ENCODE data around the gene TLE5. TPM values are rescaled to one million over a fixed set of nuclear protein-coding genes. Genes with fewer than 3 reads are reported as not detected.

The TLE5 gene
- total and polyA plus RNA-seq, 9 of the 15 experiments (the other 6 are each of a cell fraction or from before 2014, with no cell fraction given), result 2.0 to 347 (median 235) TPM

DNA sequence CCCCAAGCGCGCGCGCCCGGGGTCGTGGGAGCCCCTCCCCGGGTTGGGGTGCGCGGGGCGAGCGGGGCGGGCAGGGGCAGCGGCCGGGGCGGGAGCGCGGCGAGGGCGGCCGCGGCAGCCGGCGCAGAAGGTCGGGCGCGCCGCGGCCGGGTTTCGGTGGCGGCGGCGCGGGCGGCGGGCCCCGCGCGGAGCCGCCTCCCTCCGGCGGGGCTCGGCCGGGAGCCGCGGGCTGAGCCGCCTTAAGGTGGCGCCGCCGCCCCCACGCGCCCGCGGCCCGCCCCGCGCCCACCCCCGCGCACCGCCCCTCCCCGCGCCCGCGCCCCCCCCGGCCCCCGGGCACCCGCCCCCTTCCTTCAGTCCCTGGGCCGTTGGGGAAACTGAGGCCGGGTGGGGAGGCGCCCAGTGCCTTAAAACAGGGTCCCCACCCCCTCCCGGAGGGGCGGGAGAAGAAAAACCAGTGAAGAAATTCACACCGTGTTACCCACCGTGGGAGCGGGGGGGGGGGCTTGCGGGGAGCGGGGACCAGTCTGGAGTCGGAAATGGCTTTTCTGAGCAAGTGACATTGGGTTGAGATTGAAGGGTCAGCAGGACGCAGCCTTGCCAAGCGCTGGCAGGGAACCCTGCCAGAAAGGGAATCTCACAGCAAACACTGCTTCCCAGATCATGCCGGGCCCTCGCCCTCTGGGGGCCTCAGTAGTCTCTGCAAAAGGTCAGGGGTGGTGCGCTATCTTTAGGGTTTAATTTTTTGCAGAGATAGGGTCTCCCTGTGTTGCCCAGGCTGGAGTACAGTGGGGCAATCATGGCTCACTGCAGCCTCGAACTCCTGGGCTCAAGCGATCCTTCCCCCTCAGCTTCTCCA is 33.0 kb downstream of the TLE5 start, which contains the start of gene TLE2:
TSS of gene TLE2 (minus strand) at position 216 of the 859 bp plus-strand sequence. CDS start 376 bp downstream, outside the sequence.
- POLR2A ChIA-PET, result no interaction called here
- ATAC-seq (peak; percentile 50; the same call in 2 of the 3 replicates), FAIRE-seq (no peak), DNase-seq (ENCODE audit: extremely low read depth in 1 of 4, low spot score in 3 of 4) (peak in 3 of 4 experiments; percentile 73 to 84 (median 82))
- BruUV-seq (replicated peaks), result no TSS peak
- H3K9me1 ChIP-seq (ENCODE audit: control insufficient read depth, insufficient read depth, low read length), result no peaks in the 10 kb centered on the region
- no peaks in the 10 kb centered on the region for H3K79me2 ChIP-seq (ENCODE audit: control insufficient read depth, insufficient read depth, low read length)
- H3K4me3 ChIP-seq, result peak within 1 kb of the TSS; percentile 52
- CTCF ChIA-PET (ENCODE audit: low intra/inter-chr PET ratio), result no interaction called here
- peak within 1 kb of the TSS; percentile 57 for H3K4me2 ChIP-seq (ENCODE audit: insufficient read depth, low read length)
- H2AFZ ChIP-seq (ENCODE audit: low read depth, low read length), result peak within 1 kb of the TSS; percentile 81; the same call in 1 of the 2 replicates
- no peaks in the 10 kb centered on the region for H3K36me3 ChIP-seq (ENCODE audit: control insufficient read depth, insufficient read depth, low read length)
- no peaks in the 10 kb centered on the region for H4K20me1 ChIP-seq (replicated peaks; ENCODE audit: control insufficient read depth, insufficient read depth, low read length)
- in situ Hi-C loops (cut with MboI), result no loop called here
- intact Hi-C loops (cut with micrococcal nuclease), result no loop called here
- H3K27me3 ChIP-seq (ENCODE audit: control insufficient read depth in 2 of 2, insufficient read depth in 2 of 2, low read length in 2 of 2), result no peaks in the 10 kb centered on the region
- H3K9me3 ChIP-seq (replicated peaks; ENCODE audit: control insufficient read depth, insufficient read depth, low read depth, low read length), result no peaks in the 10 kb centered on the region
- H3K4me1 ChIP-seq (replicated peaks in 1 of 2; ENCODE audit: control insufficient read depth in 2 of 2, insufficient read depth in 2 of 2, low read length in 2 of 2), result peaks cover 20 to 34% of the 10 kb centered on the region in 2 experiments
- H3K9ac ChIP-seq (ENCODE audit: insufficient read depth in 1 of 2, low read depth in 2 of 2, low read length in 2 of 2), result peak within 1 kb of the TSS; percentile 31 to 88; a peak in 3 of 4 replicates
- WGBS (ENCODE audit: insufficient coverage, low coverage, missing lambda C conversion rate), result 15% methylated on average over 11 of the region's 85 CpGs
- H3K27ac ChIP-seq (ENCODE audit: extremely low read depth, low read depth, low read length), result no peak within 1 kb of the TSS
- no peak for TF ChIP-seq ZNF717 (CRISPR knock-in tag; IDR thresholded peaks at IDR 0.05)
- TF ChIP-seq, protein P1, sequence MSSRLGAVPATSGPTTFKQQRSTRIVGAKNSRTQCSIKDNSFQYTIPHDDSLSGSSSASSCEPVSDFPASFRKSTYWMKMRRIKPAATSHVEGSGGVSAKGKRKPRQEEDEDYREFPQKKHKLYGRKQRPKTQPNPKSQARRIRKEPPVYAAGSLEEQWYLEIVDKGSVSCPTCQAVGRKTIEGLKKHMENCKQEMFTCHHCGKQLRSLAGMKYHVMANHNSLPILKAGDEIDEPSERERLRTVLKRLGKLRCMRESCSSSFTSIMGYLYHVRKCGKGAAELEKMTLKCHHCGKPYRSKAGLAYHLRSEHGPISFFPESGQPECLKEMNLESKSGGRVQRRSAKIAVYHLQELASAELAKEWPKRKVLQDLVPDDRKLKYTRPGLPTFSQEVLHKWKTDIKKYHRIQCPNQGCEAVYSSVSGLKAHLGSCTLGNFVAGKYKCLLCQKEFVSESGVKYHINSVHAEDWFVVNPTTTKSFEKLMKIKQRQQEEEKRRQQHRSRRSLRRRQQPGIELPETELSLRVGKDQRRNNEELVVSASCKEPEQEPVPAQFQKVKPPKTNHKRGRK (tag; IDR thresholded peaks at IDR 0.05), result no peak
- no peak for TF ChIP-seq ZFP1 (CRISPR knock-in tag; IDR thresholded peaks at IDR 0.05)
- TF ChIP-seq ZBTB7A (IDR thresholded peaks at IDR 0.05; ENCODE audit: borderline replicate concordance, control insufficient read depth, low read depth, low read length), result peak; percentile 56; the same call in 1 of the 2 replicates
- TF ChIP-seq, protein P2, sequence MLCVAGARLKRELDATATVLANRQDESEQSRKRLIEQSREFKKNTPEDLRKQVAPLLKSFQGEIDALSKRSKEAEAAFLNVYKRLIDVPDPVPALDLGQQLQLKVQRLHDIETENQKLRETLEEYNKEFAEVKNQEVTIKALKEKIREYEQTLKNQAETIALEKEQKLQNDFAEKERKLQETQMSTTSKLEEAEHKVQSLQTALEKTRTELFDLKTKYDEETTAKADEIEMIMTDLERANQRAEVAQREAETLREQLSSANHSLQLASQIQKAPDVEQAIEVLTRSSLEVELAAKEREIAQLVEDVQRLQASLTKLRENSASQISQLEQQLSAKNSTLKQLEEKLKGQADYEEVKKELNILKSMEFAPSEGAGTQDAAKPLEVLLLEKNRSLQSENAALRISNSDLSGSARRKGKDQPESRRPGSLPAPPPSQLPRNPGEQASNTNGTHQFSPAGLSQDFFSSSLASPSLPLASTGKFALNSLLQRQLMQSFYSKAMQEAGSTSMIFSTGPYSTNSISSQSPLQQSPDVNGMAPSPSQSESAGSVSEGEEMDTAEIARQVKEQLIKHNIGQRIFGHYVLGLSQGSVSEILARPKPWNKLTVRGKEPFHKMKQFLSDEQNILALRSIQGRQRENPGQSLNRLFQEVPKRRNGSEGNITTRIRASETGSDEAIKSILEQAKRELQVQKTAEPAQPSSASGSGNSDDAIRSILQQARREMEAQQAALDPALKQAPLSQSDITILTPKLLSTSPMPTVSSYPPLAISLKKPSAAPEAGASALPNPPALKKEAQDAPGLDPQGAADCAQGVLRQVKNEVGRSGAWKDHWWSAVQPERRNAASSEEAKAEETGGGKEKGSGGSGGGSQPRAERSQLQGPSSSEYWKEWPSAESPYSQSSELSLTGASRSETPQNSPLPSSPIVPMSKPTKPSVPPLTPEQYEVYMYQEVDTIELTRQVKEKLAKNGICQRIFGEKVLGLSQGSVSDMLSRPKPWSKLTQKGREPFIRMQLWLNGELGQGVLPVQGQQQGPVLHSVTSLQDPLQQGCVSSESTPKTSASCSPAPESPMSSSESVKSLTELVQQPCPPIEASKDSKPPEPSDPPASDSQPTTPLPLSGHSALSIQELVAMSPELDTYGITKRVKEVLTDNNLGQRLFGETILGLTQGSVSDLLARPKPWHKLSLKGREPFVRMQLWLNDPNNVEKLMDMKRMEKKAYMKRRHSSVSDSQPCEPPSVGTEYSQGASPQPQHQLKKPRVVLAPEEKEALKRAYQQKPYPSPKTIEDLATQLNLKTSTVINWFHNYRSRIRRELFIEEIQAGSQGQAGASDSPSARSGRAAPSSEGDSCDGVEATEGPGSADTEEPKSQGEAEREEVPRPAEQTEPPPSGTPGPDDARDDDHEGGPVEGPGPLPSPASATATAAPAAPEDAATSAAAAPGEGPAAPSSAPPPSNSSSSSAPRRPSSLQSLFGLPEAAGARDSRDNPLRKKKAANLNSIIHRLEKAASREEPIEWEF (CRISPR knock-in tag; IDR thresholded peaks at IDR 0.05), result no peak
- no peak for TF ChIP-seq MAFK (IDR thresholded peaks at IDR 0.05; ENCODE audit: low read length)
- TF ChIP-seq, protein P3, sequence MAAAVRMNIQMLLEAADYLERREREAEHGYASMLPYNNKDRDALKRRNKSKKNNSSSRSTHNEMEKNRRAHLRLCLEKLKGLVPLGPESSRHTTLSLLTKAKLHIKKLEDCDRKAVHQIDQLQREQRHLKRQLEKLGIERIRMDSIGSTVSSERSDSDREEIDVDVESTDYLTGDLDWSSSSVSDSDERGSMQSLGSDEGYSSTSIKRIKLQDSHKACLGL (CRISPR knock-in tag; IDR thresholded peaks at IDR 0.05; ENCODE audit: borderline replicate concordance, poor library complexity, severe bottlenecking), result no peak
- no peak for TF ChIP-seq PHTF2 (CRISPR knock-in tag; IDR thresholded peaks at IDR 0.05)
- no peak for TF ChIP-seq GATAD2A (IDR thresholded peaks at IDR 0.05)
- no peak for TF ChIP-seq KDM1A (IDR thresholded peaks at IDR 0.05)
- TF ChIP-seq ZBTB17 (CRISPR knock-in tag; IDR thresholded peaks at IDR 0.05), result no peak
- no peak for TF ChIP-seq PCBP2 (IDR thresholded peaks at IDR 0.05; ENCODE audit: low read depth, low read length, poor library complexity, severe bottlenecking)
- TF ChIP-seq, protein P4, sequence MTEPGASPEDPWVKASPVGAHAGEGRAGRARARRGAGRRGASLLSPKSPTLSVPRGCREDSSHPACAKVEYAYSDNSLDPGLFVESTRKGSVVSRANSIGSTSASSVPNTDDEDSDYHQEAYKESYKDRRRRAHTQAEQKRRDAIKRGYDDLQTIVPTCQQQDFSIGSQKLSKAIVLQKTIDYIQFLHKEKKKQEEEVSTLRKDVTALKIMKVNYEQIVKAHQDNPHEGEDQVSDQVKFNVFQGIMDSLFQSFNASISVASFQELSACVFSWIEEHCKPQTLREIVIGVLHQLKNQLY (CRISPR knock-in tag; conservative IDR thresholded peaks at IDR 0.05), result no peak

Data from K562 (cell line).